Activated T-cell treated with anti-CD3 and anti-CD28 coated beads, Interleukin-2, amount 50 U/mL, for 1 hour (primary cell): Measurements from ENCODE around the gene ZNF787.
"Not testable (repeated sequence)": the region's sequence is repeated elsewhere in the genome, so short reads cannot be mapped to it uniquely, and the experiment has no call there.

Experiments used
- DNase-seq: peaks from one replicate; pipeline ENCODE4 v3.0.0-alpha.2; 2020

Gene ZNF787

DNA sequence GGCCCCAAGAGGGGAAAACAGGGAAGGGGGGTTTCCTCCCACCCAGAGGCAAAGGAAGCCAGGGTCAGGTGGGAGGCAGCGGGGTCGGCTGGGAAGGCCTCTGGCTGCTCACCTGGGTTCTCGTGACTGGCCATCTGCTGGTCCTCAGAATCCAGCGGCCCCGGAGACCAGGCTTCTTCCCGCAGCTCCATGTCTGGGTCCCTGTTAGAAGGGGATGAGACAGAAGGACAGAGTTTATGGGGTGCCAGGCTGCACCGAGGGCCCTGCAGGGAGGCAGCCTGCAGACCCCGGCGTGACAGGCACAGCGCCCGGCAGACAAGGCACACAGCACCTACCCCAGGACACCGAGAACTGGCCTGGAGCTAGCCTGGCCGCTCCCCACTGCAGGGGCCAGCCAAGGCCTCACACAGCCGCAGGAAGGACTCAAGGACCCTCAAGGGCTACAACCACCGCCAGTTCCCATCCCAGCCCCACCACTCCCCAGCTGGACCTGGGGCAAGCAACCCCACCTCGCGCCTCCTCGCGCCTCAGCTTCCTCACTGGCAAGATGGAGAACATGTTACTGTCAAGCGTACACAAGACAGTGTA is 18.0 kb downstream of the ZNF787 start:
- DNase-seq = no peak

DNA sequence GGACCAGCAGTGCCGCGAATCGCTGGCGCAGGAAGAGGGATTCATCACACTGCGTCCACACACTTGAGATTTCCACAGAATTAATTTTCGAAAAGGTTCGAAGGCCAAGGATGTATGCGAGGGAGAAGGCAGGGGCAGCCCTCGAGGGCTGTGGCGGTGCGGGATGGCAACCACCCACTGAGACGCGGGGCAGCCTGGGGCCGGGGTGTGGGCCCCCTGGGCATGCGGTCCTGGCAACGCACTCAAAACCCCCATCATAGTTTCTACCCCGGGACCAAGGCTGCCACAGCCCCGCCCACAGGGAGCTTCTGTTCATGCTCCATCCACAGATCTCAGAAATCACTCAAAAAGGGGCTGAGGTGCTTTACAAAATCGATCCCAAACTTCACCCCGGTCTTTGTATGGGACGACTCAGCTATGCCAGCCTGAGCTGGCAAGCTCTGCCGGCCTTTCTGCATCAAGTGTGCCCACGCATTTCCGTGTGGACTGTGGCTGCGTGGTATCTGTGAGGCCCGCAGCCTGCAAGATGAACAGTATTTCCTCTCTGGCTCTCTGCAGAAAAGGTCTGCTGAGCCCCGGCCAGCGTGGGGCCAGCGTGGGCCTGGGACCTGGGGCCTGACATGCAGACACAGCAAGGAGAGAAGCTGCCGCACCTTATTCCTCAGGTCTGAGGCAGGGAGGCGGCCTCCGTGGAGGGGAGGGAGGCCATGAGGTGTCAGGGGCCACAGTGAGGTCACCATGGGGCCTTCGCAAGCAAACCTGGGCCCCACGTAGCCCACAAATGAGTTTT is 19.2 kb downstream of the ZNF787 start:
- no peak for DNase-seq

- DNase-seq = no peak
Observed at GRCh38 chr19:56101095-56101494, 20.0 kb downstream of the ZNF787 start.

- no peak for DNase-seq
Observed at GRCh38 chr19:56099638-56100539, 21.2 kb downstream of the ZNF787 start.

- DNase-seq = no peak
Observed at GRCh38 chr19:56098731-56099568, 22.1 kb downstream of the ZNF787 start.

DNA sequence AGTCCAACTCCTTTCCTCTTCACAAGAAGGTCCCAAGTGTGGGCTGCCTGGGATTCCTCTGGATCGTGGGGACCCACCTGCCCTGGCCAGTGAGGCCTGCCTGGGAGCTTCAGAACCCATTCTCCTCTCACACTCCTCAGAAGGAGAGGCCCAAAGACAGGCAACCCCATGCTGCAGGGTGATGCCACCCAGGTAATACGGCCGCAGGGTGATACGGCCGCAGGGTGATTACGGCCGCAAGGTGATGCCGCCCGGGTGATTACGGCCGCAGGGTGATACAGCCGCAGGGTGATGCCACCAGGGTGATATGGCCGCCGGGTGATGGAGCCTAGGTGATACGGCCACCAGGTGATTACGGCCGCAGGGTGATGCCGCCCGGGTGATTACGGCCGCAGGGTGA is 22.9 kb downstream of the ZNF787 start:
- DNase-seq = not testable (repeated sequence)

GRCh38 chr19:56097776-56098175 is 23.3 kb downstream of the ZNF787 start:
- DNase-seq = no peak

- DNase-seq = no peak
Observed at GRCh38 chr19:56097306-56097705, 23.8 kb downstream of the ZNF787 start.

DNA sequence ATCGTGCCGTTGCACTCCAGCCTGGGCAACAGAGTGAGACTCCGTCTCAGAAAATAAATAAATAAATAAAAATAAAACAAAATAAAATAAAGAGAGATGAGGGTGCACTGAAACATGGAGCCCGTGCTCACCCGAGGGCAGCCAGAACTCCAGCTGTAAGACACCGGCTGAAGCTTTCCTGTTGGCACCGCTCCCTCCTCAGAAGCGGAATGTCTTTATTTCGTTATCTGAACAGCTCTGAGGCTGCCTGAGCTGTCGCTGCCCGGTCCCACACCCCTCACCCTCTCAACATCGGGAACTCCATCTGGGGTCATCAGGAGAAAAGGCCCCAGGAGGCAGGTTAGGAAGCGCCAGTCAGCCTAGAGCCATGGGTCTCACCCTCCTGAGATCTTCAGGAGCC is 24.4 kb downstream of the ZNF787 start:
- DNase-seq = no peak

DNA sequence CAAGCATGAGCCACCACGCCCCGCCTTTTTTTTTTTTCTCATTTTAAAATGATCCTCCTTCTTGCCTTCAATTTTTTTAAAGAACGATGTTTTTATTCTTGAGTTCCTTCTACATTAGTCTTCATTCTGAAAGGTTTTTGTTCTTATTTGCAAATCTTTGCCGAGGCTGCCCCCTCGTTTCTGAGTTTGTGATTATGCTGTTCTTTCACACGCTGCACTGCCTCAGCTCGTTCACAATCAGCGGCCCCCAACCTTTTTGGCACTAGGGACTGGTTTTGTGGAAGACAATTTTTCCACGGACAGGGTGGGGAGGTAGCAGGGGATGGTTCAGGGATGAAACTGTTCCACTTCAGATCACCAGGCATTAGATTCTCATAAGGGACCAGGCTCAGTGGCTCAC is 26.6 kb downstream of the ZNF787 start:
- DNase-seq = no peak

- DNase-seq = no peak
Observed at GRCh38 chr19:56092685-56093631, 28.1 kb downstream of the ZNF787 start.

- no peak for DNase-seq
Observed at GRCh38 chr19:56091751-56092546, 29.1 kb downstream of the ZNF787 start.

GRCh38 chr19:56091066-56091490 is 30.0 kb downstream of the ZNF787 start:
- DNase-seq = no peak

DNA sequence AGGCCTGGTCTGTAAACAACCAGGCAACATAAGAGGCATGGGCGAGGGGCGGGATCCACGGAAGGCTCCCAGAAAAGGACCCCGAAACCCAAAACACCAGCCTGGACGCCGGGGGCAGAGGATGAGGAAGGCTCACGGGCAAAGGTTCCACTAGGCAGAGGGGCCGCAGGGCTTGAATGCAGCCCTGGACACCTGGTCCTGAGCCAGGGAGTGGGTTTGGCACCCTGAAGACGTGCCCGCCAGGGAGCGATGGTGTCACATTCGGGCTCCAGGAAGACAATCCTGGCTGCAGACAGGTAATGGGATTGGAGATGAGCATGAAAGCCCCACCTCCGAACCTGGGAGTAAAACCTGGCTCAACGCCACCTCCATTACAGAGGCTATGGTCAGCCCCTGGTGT is 31.8 kb downstream of the ZNF787 start:
- no peak for DNase-seq

GRCh38 chr19:56088497-56089215 is 32.4 kb downstream of the ZNF787 start:
- no peak for DNase-seq

DNA sequence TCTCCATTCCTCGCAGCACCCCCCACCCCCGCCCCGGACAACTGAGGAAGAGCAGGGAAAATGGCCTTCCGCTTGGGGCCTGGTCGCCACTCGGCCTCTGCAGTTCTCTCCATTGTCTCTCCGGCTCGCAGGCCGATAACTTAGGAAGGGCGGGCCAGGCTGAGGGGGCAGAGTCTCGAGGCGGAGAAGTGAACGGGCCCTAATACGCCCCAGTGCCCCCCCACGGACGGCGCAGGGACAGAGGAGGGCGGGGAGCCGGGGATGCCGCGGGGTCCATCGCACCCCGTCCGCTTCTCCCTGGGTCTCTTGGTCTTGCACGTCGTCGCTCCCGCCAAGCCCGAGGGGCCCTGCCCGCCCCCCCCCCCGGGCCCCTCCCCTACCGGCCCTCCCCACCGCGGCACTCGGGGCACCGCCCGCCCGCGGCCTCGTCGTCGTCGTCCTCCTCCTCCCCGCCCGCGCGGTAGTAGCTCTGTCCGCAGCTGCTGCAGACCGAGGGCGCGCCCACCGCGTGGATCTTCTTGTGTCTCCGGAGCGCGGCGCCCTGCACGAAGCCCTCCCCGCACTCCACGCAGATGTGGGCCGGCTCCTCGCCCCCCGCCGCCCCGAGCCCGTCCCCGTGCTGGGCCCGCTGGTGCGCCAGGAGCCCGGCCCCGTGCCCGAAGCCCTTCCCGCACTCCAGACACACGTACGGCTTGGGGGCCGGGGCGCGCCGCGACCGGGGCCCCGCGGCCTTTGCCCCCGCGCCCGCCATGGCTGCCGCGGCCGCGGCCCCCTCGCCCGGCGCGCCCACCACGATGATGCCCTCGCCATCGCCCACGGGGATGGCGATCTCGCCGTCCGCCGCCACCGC is 33.2 kb downstream of the ZNF787 start:
- DNase-seq = no peak

DNA sequence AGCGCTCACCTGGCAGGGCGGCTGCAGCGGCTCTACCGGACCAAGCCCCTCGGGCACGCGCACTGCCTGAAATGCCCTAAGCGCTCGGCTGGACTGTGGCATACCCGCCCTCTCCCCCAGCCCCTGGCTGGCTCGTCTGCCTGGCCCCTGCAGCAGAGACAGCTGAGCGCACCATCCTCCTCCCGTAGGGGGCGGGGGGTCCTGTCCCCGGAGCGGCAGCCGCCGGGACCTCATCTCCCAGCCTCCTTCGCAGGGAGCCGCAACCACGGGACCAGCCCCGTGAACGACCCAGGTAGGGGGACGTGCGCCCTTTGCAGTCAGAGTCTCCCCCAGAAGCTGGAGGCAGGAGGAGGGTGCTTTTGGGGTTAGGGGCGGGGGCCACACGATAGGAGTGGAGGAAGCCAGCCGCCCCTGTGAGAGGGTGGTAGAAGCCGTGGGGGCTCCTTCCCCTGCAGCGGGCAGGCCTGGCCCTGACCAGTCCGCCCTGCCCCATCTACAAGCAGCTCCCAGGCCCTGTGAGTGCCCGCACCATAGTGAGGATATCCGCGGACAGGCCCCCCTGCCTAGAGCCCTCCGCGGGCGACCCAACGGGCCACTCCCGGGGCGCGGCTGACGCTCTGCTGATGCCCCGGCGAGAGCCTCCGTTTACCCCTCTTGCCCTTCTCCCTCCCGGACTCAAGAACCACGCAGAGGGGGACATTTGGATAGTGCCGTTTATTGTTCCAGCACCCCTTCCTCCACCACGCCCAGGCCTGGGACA is 34.2 kb downstream of the ZNF787 start:
- DNase-seq = no peak
